T-helper 9 cell (primary cell): ENCODE measurements around the gene NECAB3.

ENCODE experiments used
- DNase-seq: peaks from one replicate; pipeline ENCODE4 v3.0.0-alpha.2; 2020

Gene NECAB3

DNA sequence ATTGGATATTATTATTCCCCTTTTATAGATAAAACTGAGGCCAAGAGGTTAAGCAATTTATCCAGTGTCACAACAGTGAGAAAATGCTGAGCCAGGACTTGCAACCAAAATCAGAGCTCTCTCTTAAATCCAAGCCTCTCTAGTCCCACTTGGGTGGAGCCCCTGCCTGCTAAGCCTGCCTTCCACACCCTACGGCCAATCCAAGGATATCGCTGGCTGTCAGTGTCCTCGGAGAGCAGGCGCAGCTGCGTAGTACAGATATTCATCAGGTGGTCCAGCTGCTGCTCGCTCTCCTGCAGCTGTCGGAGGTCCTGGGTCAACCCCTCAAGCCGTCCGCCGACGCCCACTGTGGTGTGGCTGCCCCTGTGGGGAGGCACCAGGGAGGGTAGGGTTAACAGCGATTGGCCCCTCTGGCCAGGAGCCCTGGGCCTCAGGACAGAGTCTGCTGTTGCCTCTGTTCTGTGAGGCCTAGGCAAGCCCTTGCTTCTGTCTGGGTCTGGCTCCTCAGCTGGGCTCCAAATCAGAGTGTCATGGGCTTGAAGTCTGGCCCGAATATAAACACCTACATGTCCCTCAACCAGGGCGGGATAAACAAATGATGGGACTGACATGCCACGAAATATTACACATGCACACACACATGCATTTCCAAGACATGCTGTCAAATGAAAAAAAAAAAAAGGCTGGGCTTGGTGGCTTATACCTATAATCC, 3.9 kb upstream of the NECAB3 start:
- DNase-seq: no peak

DNA sequence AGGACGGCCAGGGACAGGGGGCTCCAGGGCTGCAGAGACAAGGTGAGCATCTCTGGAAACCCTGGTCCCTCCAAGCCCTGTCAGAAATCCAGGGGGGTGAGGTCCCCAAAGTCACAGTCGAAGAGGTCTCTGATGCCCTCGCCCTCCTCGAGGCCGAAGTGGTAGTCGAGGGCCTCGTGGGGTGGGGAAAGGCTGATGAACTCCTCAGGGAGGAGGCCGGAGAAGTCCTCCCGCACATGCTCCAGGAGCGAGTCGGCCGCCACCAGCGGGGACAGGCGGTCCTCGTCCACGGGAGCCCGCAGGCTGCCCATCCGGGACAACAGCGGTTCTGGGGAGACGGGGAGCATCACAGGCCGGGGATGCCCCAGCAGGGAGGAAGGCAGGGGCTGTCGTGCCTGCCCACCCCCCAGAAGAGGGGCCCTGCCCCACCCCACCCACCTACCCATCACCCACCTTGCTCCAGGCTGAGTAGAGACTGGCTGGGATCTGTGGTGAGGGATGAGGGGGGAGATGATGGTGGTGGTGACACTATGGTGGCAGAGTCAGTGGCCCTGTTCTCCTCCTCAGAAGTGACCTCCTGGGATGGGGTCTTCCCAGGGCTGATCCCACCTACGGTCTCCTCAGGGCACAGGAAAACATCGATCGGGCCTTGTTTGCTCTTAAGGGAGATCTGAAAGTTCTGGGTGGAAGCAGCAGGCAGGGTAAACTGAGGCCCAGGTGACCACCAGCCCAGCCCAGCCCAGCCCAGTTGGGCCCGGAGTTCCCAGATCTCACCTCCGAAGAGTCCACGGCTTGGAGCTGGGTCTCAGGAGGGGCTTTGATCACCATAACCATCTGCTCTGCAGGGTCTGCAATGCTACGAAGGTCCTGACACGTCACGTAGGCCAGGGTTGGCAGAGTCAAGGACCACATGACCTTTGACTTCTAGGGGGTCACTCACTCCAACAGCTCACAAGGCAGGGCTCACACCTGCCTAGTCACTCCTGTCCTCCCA, 2.7 kb upstream of the NECAB3 start:
- no peak for DNase-seq

DNA sequence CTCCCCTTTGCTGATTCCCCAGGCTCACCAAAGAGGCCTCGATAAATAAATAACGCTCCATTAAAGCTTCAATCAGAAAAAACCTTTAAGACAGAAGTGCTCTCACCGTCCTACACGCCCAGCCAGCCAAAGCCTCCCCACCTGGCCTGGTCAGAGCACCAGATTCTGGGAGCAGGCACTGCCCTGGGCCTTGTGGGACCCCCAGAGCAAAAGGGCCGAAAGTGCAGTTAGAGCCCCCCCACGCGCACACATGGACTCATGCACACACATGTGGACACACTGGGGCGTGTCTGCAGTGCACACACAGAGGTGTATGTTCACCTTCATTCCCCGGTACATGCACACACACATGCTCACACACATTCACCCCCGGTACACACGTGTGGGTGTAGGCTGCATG, 1.9 kb upstream of the NECAB3 start:
- no peak for DNase-seq

DNA sequence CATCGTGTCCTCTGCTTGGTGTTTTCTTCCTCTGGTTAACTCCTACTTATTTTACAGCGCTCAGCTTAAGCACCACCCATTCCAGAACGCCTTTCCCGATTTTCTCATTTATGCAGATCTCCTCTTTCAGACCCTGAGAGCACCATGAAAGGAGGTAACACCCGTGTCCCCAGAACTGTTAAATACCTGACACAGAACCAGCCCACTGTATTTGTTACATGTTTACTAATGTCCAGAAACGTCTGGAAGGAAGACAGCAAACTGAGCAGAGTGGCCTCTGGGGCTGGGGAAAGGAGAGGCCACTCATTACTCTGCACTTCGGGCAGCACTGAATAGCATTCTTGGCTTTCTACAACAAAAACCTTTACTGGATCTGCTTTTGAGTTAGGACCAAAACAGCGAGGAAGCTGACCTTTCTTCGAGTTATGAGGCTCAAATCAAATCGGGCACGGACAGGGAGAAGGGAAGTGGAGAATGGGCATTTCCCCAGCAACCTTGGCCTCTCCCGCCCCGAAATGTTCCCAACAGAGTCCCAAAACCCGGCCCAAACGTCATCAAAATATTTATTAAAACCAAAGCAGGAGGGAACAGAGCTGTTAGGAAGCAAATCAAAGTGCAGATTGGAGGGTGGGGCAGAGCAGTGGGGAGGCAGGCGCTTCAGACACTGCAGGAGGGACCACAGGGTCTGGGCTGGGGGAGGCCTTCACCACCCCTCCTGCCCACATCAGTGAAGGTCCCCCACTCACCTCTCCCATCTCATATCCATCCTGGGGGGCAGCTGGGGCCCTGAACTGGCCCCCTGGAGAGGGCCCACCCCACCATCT, 1.1 kb upstream of the NECAB3 start:
- DNase-seq: no peak

DNA sequence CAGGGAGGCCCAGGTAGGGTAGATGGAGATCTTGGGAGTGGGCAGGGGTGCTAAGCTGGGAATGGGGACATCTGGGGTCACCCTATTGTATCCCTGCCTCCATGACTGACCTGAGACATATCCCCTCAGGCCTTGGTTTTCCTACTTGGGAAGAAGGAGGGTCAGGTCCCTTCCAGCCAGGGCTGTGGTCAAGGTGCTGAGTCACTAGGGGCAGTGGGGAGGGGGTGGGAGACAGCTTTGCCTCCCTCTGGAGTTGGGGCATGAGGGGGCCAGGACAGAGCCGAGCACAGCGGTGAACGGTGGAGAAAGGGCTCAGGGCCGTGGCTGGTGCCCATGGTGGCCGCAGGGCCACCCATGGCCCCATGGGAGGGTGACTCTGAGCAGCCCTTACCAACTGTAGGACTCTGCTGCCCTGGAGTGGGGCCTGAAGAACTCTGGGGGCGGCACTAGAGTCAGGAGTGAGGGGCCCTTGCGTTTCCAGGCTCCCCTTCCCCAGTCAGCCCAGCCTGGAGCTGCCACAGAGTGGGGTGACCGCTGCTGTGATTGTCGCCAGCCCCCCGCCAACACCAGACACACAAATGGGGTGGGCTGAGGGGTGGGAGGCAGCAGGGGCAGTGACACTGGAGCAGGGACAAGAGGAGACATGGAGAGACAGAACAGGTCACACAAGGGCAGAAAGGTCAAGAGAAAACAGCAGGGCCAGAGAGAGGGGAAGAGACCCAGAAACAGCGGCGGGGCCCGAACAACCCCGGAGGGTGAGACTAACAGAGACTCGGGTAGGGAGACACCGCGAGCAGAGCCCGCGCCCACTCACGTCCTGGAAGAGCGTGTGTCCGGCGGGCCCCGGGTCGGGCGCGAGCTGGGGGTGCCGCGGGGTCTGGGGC, 576 bp downstream of the NECAB3 start:
- no peak for DNase-seq

DNA sequence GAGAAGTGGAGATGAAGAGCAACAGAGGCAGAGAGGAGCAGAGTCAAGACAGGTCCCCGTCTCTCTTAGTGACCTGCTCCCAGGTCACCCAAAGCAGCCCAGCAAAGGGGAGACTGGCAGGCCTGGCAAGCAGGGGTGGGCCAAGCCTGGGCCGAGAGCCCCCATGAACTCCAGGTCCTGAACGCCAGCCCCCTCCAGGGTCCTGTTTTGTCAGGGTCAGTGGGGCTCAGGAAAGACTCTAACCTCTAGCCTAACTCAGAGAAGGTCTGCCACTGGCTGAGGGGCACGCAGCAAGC, 1.2 kb downstream of the NECAB3 start:
- no peak for DNase-seq

DNA sequence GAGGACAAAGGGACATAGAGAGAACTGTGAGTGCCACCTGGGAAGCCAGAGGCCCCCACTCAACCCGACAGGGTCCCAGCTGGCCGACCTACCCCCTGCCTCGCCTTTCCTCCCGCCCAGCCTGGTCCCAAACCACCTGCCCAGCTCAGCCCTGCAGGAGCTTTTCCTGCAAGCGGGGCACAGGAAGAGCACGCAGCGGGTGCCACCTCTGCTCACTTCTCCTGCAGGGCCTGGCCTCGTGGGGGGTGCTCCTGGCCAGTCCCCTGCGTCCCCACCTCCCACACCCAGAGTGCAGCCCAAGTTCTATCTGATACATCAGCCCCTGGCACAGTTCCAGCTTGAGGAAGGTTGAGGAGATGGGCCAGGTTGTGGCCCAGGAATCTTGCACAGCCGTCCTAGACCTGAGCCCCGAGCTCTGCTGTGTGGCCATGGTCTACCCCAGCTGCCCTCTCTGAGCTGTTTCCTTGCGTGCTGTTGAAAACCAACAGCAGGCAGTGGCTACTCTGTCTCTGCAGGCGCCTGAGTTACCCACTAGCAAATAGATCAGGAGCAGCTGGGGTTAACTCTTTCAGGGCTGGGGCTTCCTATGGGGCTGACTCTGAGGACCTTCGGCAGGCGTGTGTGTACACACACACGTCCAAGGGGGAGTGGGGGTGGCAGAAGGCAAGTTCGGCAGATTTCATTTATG, 1.7 kb downstream of the NECAB3 start:
- DNase-seq: no peak

DNA sequence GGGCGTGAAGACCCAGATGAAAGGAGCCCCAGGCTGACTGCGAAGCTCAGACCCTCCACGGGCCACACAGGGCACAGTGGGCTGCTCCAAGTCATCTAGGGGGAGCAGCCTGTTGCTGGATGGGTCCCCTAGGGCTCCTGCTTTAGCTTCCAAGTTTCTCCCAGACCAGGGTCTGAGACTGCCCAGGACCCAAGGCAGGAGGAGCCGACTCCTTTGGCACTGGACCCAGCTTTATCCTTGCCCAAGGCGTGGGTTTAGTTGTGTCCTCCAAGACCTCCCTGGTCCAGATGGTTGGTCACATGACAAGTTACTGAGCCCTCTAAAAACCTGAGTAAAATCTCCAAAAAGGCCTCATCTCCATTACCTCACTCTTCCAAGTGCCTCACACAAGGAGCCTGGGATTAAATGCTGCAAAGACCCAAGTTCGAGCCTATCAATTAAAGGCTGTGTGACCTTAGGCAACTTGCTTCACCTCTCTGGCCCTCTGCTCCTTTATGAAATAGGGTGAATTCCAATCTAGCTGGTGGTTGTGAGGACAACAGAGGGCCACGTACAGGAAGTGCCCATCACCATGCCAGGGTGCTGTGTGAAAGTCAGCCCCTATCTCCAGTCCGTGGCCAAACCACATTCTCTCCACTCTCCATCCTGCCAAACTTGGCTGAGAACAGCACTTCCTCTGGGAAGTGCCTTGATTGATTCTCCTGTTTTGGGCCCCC, 2.5 kb downstream of the NECAB3 start:
- no peak for DNase-seq

DNA sequence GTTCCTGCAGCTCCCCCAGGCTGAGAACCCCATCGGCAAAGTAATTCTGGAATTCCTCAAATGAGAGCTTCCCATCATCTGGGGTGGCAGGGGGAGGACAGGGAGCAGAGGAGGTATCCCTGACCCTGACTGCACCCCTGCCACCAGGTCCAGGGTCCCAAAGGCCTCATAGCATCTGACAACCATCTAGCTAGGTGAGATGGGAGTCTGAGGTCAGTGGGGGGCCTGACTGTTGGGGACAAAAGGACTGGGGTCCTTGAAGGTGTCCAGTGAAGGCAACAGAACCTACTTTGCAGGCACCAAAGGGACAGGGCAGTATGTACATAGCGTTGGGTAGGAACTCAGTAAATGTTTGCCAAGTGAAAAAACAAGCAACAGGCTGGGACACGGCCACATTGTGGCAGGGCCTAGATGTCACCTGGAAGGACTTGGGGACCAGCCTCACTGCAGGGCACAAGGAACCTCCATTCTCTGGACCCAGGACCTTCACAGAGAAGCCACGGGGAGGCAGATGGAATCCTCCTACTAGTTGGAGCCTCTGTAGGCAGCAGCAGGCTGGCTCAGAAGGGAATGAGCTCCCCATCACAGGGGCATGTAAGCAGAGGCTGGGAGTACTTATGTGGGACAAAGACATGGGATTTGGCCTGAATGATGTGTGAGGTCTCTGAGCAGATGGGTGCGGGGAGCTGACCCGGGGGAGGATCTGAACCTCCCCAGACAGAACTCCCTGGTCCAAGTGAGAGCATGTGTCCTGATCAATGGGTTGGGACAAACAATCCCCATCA, 3.3 kb downstream of the NECAB3 start:
- no peak for DNase-seq

DNA sequence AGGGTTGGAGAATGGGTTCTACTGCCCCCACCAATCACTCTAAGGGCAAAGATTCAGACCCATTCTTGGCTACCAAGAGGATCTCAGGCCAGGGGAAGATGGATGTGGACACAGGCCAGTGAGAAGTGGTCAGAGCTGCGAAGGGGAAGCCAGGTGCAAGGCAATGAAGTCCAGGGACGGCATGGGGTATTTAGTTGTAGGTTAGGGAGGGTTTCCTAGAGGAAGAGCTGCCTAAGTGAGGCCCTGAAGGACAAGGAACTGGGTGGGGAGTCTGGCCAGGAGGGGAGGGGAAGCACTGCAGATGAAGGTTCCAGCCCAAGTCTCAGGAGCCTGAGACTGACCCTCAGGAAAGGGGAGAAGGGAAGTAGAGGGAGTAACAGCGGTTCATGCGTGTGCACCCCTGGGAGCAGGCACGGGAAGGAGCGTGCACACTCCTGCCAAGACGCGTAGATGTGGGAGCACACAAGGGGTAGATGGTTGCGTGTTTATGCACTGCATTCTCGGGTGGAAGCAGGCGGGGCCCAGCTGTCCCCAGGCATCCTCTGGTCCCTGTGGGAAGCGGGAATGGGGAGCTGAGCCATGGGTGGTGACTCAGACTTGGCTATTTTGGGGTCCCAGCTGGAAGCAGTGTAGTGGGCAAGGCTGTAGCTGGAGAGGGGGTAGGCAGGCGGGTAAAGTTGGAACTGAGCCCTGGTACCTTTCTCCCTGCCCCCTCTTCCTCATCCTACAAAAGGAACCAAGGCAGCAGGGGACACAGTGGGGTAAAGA, 4.2 kb downstream of the NECAB3 start:
- no peak for DNase-seq

DNA sequence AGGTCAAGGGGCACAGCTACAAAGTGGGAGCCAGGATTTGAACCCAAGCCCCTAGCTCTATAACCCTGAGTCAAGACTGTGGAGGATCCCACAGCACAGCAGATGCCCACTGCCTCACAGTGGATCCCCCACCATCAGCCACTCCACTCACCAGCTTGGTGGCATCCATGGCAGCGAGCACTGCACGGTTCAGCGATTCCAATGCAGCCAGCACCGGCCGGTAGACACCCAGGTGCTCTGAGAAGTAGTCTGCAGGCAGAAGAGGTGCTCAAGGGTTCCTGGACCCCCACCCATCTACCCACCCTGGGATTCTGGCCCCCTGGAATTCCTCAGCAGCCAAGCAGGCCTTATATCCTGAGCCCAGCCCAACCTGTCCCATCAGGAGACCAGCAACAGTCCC, 5.0 kb downstream of the NECAB3 start:
- no peak for DNase-seq

DNA sequence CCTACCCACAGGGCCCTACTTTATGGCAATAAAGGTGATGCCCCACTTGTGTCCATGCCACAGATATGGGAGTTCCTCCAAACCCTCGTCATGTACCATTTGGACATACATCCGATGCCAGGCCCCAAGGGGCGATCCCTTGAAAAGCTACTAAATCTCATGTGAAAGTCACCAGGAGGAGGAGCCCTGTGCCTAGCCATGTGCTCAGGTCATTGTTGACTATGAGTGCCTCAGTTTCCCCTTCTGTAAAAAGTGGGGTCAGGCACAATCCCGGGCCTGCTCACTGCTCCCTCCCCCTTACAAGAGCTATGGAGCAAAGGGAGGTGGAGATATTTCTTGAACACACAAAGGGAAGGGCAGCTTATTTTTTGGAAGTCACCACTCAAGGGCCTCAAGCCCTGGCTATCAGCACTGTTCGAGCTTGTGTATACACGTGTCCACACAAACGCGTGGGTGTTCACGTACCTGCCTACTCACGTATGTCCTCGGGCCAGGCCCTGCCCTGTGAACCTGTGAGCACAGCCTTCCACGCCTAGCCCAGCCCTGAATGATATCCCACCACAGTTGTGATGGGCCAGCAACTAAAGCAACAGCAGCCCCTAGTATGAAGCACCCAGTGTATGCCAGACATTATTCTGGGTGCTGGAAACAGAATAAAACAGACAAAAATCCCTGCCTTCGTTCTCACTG, 5.6 kb downstream of the NECAB3 start:
- DNase-seq: no peak

DNA sequence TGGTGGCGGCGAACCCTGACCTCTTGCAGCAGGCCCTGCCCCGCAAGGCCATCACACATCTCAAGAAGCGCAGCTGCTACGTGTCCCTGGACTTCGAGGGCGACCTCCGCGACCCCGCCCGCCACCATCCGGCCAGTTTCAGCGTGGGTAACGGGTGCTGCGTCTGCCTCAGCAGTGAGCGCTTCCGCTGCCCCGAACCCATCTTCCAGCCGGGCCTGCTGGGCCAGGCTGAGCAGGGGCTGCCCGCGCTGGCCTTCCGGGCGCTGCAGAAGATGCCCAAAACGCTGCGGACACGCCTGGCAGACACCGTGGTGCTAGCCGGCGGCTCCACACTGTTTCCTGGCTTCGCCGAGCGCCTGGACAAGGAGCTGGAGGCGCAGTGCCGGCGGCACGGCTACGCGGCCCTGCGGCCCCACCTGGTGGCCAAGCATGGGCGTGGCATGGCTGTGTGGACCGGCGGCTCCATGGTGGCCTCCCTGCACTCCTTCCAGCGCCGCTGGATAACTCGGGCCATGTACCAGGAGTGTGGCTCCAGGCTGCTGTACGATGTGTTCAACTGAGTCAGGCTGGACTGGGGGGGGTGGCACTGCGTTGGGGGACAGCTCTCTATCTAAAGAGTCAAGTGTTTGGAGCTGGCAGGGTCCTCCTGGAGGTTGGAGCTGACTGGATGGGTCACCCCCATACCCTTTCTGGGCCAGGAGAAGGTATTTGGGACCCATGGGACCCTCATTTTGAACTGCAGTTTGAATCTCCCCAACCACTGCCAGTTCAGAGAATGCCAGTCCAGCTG, 6.4 kb downstream of the NECAB3 start:
- peak; percentile 66 for DNase-seq

DNA sequence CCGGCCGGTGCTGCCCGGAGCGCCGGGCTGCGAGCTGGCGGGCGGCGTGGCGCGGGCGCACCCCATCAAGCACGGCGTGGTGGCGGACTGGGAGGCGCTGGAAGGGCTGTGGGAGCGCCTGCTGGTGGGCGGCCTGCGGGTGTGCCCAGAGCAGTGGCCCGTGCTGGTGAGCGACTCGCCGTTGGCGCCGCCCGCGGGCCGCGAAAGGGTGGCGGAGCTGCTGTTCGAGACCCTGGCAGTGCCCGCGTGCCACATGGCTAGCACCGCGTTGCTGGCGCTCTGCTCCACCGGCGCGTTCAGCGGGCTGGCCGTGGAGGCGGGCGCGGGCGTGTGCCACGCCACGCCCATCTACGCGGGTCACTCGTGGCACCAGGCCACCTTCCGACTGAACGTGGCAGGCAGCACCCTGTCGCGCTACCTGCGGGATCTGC, 7.0 kb downstream of the NECAB3 start:
- DNase-seq: peak; percentile 29

DNA sequence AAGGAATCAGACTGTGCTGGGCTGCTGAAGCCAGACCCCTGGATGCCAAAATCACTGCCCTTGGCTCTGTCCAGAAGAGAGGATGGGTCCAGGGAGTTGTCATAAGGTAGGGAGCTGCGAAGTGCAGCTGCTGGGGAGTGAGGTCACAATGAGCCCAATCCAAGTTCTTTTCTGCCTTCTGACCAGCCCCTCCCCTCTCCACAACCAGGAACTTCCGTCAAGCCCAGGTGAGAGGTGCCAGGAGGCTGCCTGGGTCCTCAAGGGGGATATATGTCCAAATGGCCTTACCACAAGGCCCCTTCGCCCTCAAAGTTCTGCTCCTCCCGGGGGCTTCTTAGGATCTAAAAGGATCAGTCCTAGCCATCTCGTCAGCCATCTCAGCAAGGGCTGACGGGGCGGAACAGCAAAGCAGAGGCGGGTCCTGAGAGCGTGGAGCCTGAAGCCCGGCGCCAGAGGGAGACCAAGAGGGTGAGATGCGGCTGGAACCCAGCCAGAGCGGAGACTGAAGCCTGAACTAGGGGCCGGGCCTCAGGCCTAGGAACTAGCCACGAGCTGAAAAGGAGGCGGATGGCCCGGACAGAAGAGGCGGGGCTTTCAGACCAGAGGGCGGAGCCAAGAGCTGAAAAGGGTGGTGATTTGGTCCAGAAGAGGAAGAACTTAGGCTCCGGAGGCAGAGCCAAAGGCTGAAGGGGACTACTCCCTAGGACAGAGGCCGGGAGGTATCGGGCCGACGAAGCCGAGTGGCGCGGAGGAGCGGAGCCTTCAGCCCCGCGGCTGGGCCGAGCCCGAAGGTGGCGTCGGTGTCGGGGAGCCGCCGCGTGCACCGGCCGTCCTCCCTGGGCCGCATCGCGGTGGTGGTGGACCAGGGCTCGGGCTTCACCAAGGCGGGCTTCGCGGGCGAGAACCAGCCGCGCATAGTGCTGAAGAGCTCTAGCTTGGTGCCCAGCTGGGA, 7.7 kb downstream of the NECAB3 start, which contains the start of gene ACTL10:
ACTL10 (plus strand) TSS at position 651 of the 952 bp plus-strand sequence. CDS start 555 bp downstream, outside the sequence.
- peak; percentile 63 for DNase-seq

DNA sequence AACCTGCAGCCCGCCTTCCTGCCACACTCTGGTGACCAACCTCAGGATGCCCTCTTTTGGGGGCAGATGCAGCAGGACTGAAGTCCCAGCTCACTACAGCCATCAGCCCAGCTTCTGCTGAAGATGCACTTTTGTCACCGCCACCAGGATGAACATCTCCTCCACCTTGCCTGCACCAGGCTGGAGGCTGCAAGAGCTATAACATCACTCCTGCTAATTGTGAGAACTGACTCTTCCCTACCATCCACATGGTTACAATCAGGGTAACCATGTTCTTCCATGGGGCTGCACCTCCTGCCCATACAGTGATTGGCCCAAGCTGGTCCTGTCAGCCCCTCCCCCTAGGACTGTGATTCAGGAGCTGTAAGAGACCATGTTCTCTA, 9.5 kb downstream of the NECAB3 start:
- DNase-seq: no peak
